Osteocyte (in vitro differentiated cells): ENCODE data around the gene ADO. TPM values are rescaled to one million over a fixed set of nuclear protein-coding genes. Genes with fewer than 3 reads are reported as not detected.
A peak's percentile ranks its signal among the peaks of the same experiment; 100 is the strongest.

Source experiments
- DNase-seq: peaks from one replicate; pipeline ENCODE4 v3.0.0; 2021; ENCODE audit warnings: mixed read lengths; ENCODE audit not compliant: unreplicated experiment; ENCODE audit errors: extremely low spot score
- H3K27ac Mint-ChIP-seq: one replicate; pipeline ENCODE4 v1.8.0; 2021; ENCODE audit warnings: mild to moderate bottlenecking, mixed read lengths; ENCODE audit not compliant: unreplicated experiment
- H3K27me3 Mint-ChIP-seq: one replicate; pipeline ENCODE4 v1.8.0; 2021; ENCODE audit warnings: mixed read lengths; ENCODE audit not compliant: unreplicated experiment
- H3K36me3 Mint-ChIP-seq: one replicate; pipeline ENCODE4 v1.8.0; 2021; ENCODE audit warnings: mixed read lengths; ENCODE audit not compliant: unreplicated experiment
- H3K4me1 Mint-ChIP-seq: one replicate; pipeline ENCODE4 v1.8.0; 2021; ENCODE audit warnings: mixed read lengths; ENCODE audit not compliant: unreplicated experiment
- H3K4me3 Mint-ChIP-seq: one replicate; pipeline ENCODE4 v1.8.0; 2021; ENCODE audit warnings: mild to moderate bottlenecking, moderate library complexity, mixed read lengths; ENCODE audit not compliant: unreplicated experiment
- H3K9me3 Mint-ChIP-seq: one replicate; pipeline ENCODE4 v1.8.0; 2021; ENCODE audit warnings: mixed read lengths; ENCODE audit not compliant: unreplicated experiment
- total RNA-seq: library from RNA; stranded (reverse); gene quantifications from 2 replicates; pipeline ENCODE4 v1.2.1, GENCODE V29; 2021
- TF ChIP-seq, protein P1 (sequence below): fragments of 200-600 bp; sonication (generic); IDR thresholded peaks from 2 replicates; pipeline ENCODE4 v1.5.0; 2021; ENCODE audit warnings: antibody characterized with exemption, mild to moderate bottlenecking, moderate library complexity

ADO gene
- total RNA-seq, 1 donor from 2014 or later = 17.5 TPM

DNA sequence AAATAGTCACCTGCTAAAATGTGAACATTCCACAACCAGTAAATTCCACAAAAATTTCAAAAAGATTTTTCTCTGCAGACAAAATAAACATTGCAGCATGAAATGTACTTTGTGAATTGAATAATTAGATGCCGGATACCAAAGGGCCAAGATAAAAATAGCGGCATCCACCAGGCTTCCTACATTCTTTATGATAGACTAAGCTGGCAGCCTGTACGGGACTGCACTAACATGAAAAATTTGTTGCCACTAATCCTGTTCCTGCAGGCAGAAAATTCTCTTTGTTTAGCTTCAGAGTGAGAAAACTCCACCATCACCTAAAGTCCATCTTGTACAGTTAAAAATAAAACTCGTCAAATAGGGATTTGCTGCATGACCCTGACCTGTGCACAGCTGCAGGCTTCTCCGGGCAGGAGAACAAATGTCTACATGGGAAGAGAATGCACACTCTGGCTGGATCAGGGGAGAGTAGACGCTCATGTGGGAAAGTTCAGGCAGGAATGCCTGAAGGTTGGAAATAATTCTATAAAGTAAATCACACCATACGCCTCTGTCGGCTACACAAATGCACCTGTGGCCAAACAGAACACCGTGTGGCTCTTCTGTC, 15.6 kb upstream of the ADO start:
- H3K4me3 Mint-ChIP-seq = no peak overlapping the region
- H3K36me3 Mint-ChIP-seq = peaks cover 2% of the 10 kb centered on the region
- TF ChIP-seq, protein P1, sequence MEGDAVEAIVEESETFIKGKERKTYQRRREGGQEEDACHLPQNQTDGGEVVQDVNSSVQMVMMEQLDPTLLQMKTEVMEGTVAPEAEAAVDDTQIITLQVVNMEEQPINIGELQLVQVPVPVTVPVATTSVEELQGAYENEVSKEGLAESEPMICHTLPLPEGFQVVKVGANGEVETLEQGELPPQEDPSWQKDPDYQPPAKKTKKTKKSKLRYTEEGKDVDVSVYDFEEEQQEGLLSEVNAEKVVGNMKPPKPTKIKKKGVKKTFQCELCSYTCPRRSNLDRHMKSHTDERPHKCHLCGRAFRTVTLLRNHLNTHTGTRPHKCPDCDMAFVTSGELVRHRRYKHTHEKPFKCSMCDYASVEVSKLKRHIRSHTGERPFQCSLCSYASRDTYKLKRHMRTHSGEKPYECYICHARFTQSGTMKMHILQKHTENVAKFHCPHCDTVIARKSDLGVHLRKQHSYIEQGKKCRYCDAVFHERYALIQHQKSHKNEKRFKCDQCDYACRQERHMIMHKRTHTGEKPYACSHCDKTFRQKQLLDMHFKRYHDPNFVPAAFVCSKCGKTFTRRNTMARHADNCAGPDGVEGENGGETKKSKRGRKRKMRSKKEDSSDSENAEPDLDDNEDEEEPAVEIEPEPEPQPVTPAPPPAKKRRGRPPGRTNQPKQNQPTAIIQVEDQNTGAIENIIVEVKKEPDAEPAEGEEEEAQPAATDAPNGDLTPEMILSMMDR = no peak
- DNase-seq = no peak
- peaks cover 9% of the 10 kb centered on the region for H3K9me3 Mint-ChIP-seq
- H3K27me3 Mint-ChIP-seq = no peaks in the 10 kb centered on the region
- peaks cover 23% of the 10 kb centered on the region for H3K4me1 Mint-ChIP-seq
- peak overlapping the region; percentile 50 for H3K27ac Mint-ChIP-seq

DNA sequence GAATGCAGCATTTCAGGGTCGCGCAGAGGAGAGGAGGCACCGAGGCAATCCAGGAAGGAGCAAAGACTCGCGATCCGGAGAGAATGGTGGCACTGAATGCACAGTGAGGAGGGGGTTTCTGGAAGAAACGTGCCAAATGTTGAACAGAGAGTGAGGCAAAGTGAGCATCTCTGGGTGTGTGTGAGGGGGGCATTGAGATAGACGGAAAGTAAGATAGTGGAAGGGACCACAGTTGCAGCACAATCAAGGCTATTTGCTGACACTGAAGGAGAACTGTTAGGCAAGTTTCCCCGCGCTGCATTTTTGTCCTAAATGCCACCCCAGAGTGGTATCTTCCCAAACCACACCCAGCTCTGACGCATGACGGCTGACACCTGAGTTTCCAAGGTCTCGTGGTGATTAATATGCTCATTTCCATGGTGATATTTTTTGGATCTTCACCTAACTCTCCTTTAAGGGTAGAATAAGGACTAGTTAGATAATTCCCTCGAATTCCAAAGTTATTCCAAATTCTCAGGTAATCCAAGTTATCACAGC, 14.4 kb upstream of the ADO start:
- H3K27me3 Mint-ChIP-seq = no peaks in the 10 kb centered on the region
- TF ChIP-seq, protein P1 = no peak
- H3K4me1 Mint-ChIP-seq = peaks cover 35% of the 10 kb centered on the region
- peaks cover 4% of the 10 kb centered on the region for H3K9me3 Mint-ChIP-seq
- H3K27ac Mint-ChIP-seq = no peak overlapping the region
- peaks cover 2% of the 10 kb centered on the region for H3K36me3 Mint-ChIP-seq
- no peak for DNase-seq
- H3K4me3 Mint-ChIP-seq = no peak overlapping the region

DNA sequence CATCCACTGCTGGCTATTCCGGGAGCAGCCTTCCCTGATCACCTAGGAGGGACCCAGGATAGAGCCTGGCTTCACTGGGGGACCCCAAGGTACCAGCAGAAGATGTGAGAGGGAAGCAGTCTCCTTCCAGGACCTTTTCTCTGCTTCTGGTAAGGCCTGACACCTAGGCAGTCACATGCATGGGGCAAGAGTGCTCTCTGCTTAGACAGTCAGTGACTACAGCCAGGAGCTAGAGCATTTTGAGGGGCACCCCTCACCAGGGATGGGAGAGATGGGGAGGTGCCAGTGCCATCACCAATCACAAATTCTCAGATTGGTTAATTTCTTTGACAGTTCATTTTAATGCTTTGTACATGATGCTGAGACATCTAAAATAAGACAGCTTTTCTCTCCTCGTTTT, 13.9 kb upstream of the ADO start:
- Mint-ChIP-seq H3K4me1 (peaks cover 36% of the 10 kb centered on the region), H3K36me3 (peaks cover 2% of the 10 kb centered on the region), H3K4me3 (no peak overlapping the region), H3K27me3 (no peaks in the 10 kb centered on the region), H3K9me3 (no peaks in the 10 kb centered on the region), H3K27ac (no peak overlapping the region)
- no peak for DNase-seq
- TF ChIP-seq, protein P1 = no peak

DNA sequence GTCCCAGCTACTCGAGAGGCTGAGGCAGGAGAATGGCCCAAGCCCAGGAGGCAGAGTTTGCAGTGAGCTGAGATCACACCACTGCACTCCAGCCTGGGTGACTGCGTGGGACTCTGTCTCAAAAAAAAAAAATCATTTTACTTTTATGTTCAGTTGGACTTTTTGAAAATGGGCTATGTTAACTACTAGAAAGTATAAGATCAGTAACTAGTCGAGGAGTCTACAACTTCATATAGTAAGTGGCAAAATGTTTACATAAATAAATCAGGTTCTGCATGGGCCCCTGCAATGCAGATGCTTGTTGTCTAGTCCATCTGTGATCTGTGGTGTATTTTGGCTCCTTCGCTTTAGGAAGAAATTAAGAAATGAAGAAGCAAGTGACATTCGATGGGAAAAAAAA, 12.3 kb upstream of the ADO start:
- H3K27ac Mint-ChIP-seq = no peak overlapping the region

DNA sequence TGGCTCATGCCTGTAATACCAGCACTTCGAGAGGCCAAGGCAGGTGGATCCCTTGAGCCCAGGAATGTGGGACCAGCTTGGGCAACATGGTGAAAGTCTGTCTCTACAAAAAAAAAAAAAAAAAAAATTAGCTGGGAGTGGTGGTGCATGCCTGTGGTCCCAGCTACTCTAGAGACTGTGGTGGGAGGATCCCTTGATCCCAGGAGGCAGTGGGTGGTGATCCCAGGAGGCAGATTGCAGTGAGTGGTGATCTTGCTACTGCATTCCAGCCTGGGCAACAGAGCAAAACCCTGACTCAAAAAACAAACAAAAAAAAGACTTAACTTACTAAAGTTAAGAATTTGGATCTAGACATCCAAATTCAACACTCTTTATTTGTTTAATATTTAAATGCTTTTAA, 10.2 kb upstream of the ADO start:
- Mint-ChIP-seq H3K27me3 (peaks cover 28% of the 10 kb centered on the region), H3K4me3 (no peak overlapping the region), H3K4me1 (peaks cover 26% of the 10 kb centered on the region), H3K27ac (peak overlapping the region; percentile 72), H3K9me3 (no peaks in the 10 kb centered on the region), H3K36me3 (no peaks in the 10 kb centered on the region)
- TF ChIP-seq, protein P1 = no peak
- no peak for DNase-seq

More for the DNA sequence above, 12.3 kb upstream of the ADO start:
- H3K27me3 Mint-ChIP-seq = peaks cover 11% of the 10 kb centered on the region
- H3K4me3 Mint-ChIP-seq = no peak overlapping the region
- no peak for DNase-seq
- H3K9me3 Mint-ChIP-seq = no peaks in the 10 kb centered on the region
- no peaks in the 10 kb centered on the region for H3K36me3 Mint-ChIP-seq
- TF ChIP-seq, protein P1 = no peak
- peaks cover 36% of the 10 kb centered on the region for H3K4me1 Mint-ChIP-seq
